NCI-H1105 treated with DMSO at 0.1 percent for 48 hours (cell line): ENCODE data around the gene FBXO46.
"Not testable (repeated sequence)": the region's sequence is repeated elsewhere in the genome, so short reads cannot be mapped to it uniquely, and the experiment has no call there.

ENCODE experiments used
- DNase-seq: peaks from one replicate; lab custom pipeline; 2025; lab: John Stamatoyannopoulos, UW

FBXO46 gene

GRCh38 chr19:45766296-45766868 lies 35.7 kb upstream of the FBXO46 start:
- DNase-seq: no peak

DNA sequence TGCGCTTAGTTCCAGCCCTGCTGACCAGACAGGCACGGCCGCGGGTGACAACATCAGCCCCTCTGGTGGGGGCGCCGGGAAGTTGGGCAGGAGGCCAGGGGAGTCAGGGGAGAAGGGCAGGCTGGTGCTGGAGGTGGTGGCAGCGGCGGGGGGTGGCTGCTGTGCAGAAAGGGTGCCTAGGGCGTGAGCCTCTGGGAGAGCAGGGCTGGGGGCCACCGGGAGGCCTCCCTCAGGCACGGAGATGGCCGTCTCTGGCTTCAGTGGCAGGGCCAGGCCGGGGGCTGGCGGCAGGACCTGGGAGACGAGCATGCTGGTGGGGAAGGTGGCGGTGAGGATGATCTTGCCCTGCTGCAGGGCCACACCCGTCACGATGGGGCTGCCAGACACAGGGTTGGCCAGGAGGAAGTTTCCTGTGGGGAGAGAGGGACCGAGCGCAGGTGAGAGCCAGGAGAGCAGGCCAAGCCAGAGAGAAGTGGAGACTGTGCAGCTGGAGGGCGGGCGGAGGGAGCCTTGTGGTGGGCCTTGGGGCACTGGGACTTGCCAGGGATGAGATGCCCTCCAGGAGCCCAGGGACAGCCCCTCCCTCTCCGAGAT lies 35.1 kb upstream of the FBXO46 start:
- DNase-seq: no peak

GRCh38 chr19:45764945-45765701 lies 34.4 kb upstream of the FBXO46 start:
- DNase-seq: no peak

GRCh38 chr19:45764475-45764874 lies 33.8 kb upstream of the FBXO46 start:
- no peak for DNase-seq

- DNase-seq: no peak
These were observed 33.1 kb upstream of the FBXO46 start for GRCh38 chr19:45763691-45764294.

DNA sequence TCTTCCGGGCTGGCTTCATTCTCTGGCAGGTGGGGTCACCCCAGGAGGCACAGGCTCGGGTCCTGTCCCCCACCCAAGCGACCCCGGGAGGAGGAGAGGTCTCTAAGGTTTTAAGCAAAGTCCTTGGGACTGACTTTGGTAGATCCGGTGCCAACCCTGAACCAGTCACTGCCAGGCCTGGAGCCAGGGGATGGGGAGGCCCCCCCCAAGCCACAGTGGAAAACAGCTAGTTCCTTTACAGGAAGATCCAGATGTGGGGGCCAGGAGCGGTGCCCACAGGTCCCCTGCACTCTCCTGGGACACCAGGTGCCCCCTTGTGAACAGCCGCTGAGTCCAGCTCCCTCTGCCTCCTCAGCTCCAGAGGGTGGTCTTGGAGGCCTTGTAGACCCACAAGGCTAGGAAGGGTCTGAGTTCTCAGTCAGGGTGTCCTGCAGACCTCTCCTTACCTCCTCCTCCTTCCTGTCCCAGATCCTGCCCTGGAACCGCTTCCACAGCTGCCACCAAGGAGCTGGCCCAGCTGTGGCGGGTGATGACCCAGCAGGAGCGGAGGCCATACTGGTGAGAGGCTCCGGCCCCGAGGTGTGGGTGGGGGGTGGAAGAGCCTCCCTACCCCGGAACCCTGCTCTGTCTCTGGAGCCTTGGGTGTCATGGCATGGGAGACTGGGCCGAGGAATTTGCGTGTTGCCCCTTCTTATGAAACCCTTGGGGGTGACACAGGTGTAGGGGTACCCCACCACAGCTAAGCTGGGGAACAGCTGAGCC lies 32.4 kb upstream of the FBXO46 start:
- DNase-seq: no peak

GRCh38 chr19:45761714-45762113 lies 31.0 kb upstream of the FBXO46 start:
- DNase-seq: no peak

- no peak for DNase-seq
These were observed 28.2 kb upstream of the FBXO46 start for GRCh38 chr19:45758921-45759320.

DNA sequence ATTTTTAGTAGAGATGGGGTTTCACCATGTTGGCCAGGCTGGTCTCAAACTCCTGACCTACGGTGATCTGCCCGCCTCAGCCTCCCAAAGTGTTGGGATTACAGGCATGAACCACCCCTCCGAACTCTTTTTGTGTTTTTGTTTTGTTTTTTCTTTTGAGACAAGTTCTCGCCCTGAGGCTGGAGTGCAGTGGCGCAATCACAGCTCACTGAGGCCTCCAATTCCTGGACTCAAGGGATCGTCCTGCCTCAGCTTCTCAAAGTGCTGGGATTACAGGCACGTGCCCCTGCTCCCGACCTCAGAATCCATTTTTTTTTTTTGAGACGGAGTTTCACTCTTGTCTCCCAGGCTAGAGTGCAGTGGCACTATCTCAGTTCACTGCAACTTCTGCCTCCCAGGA lies 27.0 kb upstream of the FBXO46 start:
- no peak for DNase-seq

DNA sequence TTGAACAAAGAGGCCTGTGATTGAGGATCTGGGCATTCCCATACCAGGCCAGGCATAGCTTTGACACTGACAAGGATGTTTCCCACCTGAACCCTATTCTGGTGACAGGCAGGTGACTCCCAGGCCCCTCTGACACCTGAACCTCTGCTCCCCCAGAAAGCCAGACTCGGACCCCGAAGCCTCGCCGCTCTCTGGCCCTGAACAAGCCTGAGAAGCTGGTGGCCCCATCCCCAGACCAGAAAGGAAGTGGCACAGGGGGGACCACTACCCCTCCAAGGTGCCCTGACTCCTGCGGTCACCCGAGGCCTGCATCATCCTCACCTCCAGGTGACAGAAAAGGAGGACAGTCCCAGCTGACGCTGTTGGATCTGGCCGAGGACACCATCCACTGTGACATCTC lies 23.6 kb upstream of the FBXO46 start:
- DNase-seq: no peak

DNA sequence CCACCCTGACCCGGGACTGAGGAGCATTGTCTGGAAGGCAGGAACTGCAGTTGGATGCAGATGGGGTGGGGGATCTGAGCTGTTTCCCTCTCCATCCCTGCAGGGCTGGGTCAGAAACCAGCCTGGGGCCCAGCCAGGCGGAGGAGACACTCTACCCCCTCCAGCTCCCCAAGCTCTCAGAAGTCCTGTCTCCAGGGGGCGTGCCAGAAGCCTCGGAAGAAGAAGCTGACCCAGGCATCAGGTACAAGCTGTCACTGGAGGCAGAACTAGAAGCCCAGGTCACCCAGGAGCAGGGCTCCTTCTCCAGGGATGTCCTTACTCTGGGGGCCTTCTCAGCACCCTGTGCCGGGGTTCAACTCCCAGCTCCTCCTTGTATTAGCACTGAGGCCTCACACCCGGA lies 22.9 kb upstream of the FBXO46 start:
- DNase-seq: no peak

DNA sequence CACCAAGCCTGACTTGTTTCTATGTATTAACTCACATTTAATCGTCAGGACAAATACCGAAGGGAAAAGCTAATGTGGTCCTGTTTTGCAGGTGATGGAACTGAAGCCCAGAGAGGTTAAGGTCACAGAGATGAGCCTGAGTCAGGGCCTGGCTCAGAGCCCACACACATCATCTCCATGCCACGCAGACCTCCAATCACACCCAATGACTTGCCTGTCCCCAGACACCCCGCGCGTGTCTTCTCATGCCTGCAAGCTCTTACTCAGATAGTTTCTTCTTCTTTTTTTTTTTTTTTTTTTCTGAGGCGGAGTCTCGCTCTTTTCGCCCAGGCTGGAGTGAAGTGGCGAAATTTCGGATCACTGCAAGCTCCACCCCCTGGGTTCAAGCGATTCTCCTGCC lies 21.9 kb upstream of the FBXO46 start:
- DNase-seq: no peak

DNA sequence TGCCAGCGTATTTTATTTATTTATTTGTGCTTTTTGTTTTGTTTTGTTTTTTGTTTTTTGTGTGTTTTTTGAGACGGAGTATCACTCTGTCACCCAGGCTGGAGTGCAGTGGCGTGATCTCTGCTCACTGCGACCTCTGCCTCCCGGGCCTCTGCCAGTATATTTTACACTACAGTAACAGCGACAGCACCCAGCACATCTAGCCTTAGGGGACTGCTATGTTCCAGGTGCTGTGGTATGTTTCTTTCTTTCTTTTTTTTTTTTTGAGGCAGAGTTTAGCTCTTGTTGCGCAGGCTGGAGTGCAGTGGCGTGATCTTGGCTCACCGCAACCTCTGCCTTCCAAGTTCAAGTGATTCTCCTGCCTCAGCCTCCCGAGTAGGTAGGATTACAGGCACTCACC lies 20.8 kb upstream of the FBXO46 start:
- not testable (repeated sequence) for DNase-seq

DNA sequence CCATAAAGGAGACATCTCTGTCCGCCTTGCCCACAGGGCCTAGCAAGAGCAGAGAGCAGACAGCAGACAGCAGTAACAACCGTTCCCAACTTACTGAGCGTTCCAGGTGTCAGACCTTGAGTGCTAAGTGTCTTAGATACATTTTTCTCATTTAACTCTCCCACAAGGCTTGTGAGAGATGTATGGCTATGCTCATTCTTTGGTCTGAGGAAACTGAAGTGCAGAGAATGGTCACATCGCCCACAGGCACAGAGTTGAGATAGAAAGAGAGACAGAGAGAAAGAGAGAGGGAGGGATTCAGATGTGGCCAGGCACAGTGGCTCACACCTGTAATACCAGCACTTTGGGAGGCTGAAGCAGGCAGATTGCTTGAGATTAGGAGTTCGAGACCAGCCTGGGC lies 16.8 kb upstream of the FBXO46 start:
- DNase-seq: no peak

- no peak for DNase-seq
These were observed 16.2 kb upstream of the FBXO46 start for GRCh38 chr19:45746866-45747265.

GRCh38 chr19:45745606-45746005 lies 14.9 kb upstream of the FBXO46 start:
- no peak for DNase-seq

- no peak for DNase-seq
These were observed 12.3 kb upstream of the FBXO46 start for GRCh38 chr19:45742969-45743368.

DNA sequence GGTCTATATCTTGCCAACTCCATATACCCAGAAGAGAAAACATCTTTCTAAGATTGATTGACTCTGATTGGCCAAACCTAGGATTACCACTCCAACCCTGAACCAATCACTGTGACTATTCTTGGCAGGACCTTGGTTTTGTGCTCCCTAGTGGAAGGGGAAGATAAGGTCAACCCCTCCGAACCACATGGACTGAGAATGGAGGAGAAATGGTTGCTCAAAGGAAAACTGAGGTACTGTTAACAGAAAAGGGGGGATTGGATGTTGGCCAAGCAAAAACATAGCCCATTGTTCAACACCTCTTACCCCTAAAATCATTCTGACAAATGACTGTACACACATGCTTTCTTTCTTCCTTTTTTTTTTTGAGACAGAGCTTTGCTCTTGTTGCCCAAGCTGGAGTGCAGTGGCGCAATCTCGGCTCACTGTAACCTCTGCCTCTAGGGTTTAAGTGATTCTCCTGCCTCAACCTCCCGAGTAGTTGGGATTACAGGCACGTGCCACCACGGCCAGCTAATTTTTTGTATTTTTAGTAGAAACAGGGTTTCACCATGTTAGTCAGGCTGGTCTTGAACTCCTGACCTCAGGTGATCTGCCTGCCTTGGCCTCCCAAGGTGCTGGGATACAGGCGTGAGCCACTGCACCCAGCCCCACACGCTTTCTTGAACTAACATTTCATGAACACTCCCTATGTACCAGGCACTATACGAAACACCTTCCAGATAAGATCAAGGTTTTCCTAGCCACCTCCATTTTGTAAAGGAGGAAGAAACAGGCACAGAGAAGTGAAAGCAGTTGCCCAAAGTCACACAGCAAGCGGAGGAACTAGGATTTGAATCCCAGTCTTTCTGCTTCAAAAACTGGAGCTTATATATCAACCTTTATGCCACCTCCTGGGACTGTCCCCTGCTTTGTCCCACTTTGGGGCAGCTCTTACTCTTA lies 9.1 kb upstream of the FBXO46 start:
- DNase-seq: no peak

DNA sequence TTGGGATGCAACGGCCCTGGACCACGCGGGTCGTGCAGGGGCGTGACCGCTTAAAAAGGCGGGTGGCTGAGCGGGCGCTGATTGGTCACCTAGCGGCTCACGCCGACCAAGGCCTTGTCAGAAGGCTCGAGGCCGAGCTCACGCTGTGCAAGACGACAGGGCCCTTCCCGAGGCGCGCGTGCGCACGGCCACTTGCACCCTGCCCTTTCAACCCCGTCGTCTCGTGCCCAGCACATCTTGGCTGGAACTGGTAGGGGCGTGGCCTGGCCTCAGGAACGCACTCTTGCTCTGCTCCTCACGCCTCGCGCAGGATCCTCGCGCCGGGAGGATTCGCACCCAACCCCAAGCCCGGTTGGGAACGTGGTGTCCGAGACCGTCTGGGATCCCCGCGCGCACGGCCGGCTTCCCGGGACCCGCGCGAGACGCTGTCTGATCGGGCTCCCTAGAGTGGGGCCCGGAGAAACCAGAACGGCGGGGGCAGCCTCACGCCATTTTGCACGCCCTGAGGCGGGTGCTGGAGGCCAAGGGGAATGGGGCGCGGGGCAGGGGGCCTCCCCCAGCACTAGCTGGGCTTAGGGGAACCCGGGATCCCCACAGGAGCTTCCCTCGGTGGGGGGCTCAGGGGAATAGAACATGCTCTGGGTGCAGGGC lies 2.6 kb upstream of the FBXO46 start, which contains the start of gene MEIOSIN:
MEIOSIN (plus strand) TSS at position 280 of the 651 bp plus-strand sequence. CDS start 1,938 bp downstream, outside the sequence.
- DNase-seq: no peak

- peak; percentile 7 for DNase-seq
These were observed 851 bp downstream of the FBXO46 start for GRCh38 chr19:45729800-45730290.
